RWPE1 (cell line): Measurements from ENCODE around the gene SMIM22.

Experiments used
- CTCF ChIA-PET: fragments of 350-600 bp; sonication (Branson Sonifier 250); formaldehyde crosslinking; extraction: SDS; loops from one replicate; lab custom pipeline; 2021; lab: Yijun Ruan, JAX
- POLR2A ChIA-PET: fragments of 400-600 bp; formaldehyde crosslinking; extraction: SDS; loops from one replicate; lab custom pipeline; 2020; ENCODE audit warnings: antibody characterized with exemption; ENCODE audit not compliant: low non-redundant PET; lab: Yijun Ruan, JAX
- DNase-seq: peaks from one replicate; pipeline ENCODE4 v3.0.0; 2012; ENCODE audit warnings: low spot score
- H3K27ac ChIP-seq: fragments of 450-650 bp; 2 replicates; pipeline ENCODE4 v1.5.1; 2017
- CTCF ChIP-seq: fragments of 450-650 bp; conservative IDR thresholded peaks from 2 replicates; pipeline ENCODE4 v1.5.1; 2017; ENCODE audit warnings: low read depth, mild to moderate bottlenecking

Gene SMIM22

GRCh38 chr16:4768549-4769305 lies 26.4 kb upstream of the SMIM22 start:
- no peak for TF ChIP-seq CTCF

GRCh38 chr16:4769306-4769638 lies 25.9 kb upstream of the SMIM22 start:
- DNase-seq = no peak
- CTCF ChIA-PET = interaction anchor here (1.0 kb wide), 1 partner anchor 25 kb away, joined by 3 read pairs; no protein-coding TSS in a partner anchor
- POLR2A ChIA-PET = interaction anchor here (0.7 kb wide), 1 partner anchor 8 kb away, joined by 3 read pairs; no protein-coding TSS in a partner anchor
- H3K27ac ChIP-seq = peak overlapping the region; percentile 85
- TF ChIP-seq CTCF = no peak

More at GRCh38 chr16:4768549-4769305, 26.4 kb upstream of the SMIM22 start:
- DNase-seq = peak; percentile 97
- H3K27ac ChIP-seq = peak overlapping the region; percentile 85
- CTCF ChIA-PET = interaction anchor here (1.0 kb wide), 1 partner anchor 26 kb away, joined by 3 read pairs; no protein-coding TSS in a partner anchor
- POLR2A ChIA-PET = interaction anchor here (0.5 to 0.7 kb wide), 2 partner anchors 9 to 26 kb away, joined by 3 to 7 read pairs; no protein-coding TSS in a partner anchor

GRCh38 chr16:4771646-4772045 lies 23.5 kb upstream of the SMIM22 start:
- ChIA-PET POLR2A (no interaction called here), CTCF (no interaction called here)

DNA sequence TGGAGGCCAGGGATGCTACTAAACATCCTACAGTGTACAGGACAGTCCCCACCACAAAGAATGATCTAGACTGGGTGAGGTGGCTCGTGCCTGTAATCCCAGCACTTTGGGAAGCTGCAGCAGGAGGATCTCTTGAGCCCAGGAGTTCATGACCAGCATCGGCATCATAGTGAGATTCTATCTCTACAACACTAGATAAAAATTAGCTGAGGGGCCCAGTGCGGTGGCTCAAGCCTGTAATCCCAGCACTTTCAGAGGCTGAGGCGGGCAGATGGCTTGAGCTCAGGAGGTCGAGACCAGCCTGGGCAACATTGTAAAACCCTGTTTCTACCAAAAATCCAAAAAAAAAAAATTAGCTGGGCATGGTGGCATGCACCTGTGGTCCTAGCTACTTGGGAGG lies 22.8 kb upstream of the SMIM22 start:
- no peak overlapping the region for H3K27ac ChIP-seq
- POLR2A ChIA-PET = no interaction called here
- DNase-seq = no peak
- CTCF ChIA-PET = interaction anchor here (0.6 kb wide), 1 partner anchor 57 kb away, joined by 3 read pairs; no protein-coding TSS in a partner anchor
- TF ChIP-seq CTCF = no peak

More at GRCh38 chr16:4771646-4772045, 23.5 kb upstream of the SMIM22 start:
- TF ChIP-seq CTCF = no peak
- no peak overlapping the region for H3K27ac ChIP-seq
- DNase-seq = no peak

DNA sequence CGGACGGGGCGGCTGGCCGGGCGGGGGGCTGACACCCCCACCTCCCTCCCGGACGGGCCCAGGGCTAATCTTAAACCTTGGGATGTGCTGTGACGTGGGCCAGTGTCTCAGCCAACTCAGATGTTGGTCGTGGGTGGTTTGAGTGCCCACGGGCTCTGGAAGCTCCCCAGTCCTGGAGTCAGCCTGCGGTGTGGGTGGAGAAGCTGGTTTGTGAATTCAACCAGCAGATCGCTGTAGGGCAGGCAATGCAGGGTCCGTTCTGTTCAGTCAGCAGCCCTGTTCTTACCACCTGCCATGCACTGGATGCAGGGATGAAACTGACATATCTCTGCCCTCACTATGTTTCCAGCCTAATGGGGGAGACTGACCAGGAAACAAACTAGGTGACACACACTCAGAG lies 20.2 kb upstream of the SMIM22 start:
- ChIA-PET CTCF (no interaction called here), POLR2A (interaction anchor here (0.7 kb wide), 1 partner anchor 287 kb away, joined by 3 read pairs; no protein-coding TSS in a partner anchor)
- no peak overlapping the region for H3K27ac ChIP-seq
- no peak for TF ChIP-seq CTCF
- no peak for DNase-seq

GRCh38 chr16:4776141-4776705 lies 18.9 kb upstream of the SMIM22 start:
- no peak for DNase-seq
- no peak overlapping the region for H3K27ac ChIP-seq
- TF ChIP-seq CTCF = no peak
- ChIA-PET CTCF (no interaction called here), POLR2A (no interaction called here)
